ENCODE data around the gene SPOP. TPM values are rescaled to one million over a fixed set of nuclear protein-coding genes. Genes with fewer than 3 reads are reported as not detected.
"Not testable (repeated sequence)": the region's sequence is repeated elsewhere in the genome, so short reads cannot be mapped to it uniquely, and the experiment has no call there.

Gene SPOP
- total RNA-seq, 1 donor from 2014 or later, result 63.9 TPM

DNA sequence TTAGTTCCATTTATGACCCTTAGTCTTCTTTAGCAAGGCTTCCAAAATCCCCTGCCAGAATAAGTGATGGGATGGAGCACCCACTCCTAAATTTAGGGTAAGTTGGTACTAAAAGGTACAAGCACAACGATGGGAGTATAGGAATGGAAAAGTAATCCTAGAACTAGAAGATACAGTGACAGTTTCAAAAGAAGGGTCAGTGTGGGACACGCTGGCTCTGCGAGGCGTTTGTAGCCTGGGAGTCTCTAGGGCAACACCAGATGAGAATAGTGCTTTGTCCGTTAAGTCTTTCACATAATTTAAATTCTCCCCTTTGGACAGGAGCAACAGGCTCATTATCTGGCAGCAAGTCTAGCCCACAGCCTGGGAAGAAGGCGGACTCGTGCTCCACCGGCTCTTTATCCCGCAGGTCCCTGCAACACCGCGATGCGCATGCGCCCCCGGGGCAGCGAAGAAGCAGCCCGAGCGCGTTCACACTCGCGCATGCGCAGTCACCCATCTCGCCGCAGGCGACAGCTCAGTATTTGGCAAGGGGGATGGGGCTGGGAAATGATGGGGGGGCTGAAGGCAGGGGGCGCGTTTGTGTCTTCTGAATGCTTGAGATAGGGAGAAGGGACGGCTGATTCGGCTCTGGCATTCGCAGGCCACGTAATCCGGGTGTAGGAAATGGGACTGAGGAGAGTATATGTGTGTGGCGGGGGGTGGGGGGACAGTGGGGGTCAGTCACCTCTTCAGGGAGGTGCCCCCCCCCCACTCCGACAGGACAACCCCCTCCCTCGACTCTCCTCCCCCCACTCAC, 564 bp downstream of the SPOP start:
- H3K4me3 Mint-ChIP-seq (ENCODE audit: unreplicated experiment), result peak overlapping the region; percentile 97
- H3K4me1 Mint-ChIP-seq (ENCODE audit: unreplicated experiment), result peaks cover 38% of the 10 kb centered on the region
- H3K27ac Mint-ChIP-seq (ENCODE audit: unreplicated experiment), result peak overlapping the region; percentile 99
- H3K9me3 Mint-ChIP-seq (ENCODE audit: unreplicated experiment), result no peaks in the 10 kb centered on the region
- TF ChIP-seq, protein P1, sequence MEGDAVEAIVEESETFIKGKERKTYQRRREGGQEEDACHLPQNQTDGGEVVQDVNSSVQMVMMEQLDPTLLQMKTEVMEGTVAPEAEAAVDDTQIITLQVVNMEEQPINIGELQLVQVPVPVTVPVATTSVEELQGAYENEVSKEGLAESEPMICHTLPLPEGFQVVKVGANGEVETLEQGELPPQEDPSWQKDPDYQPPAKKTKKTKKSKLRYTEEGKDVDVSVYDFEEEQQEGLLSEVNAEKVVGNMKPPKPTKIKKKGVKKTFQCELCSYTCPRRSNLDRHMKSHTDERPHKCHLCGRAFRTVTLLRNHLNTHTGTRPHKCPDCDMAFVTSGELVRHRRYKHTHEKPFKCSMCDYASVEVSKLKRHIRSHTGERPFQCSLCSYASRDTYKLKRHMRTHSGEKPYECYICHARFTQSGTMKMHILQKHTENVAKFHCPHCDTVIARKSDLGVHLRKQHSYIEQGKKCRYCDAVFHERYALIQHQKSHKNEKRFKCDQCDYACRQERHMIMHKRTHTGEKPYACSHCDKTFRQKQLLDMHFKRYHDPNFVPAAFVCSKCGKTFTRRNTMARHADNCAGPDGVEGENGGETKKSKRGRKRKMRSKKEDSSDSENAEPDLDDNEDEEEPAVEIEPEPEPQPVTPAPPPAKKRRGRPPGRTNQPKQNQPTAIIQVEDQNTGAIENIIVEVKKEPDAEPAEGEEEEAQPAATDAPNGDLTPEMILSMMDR (IDR thresholded peaks at IDR 0.05), result no peak
- peaks cover 2% of the 10 kb centered on the region for H3K27me3 Mint-ChIP-seq (ENCODE audit: unreplicated experiment)
- DNase-seq (ENCODE audit: extremely low spot score, unreplicated experiment), result peak; percentile 99
- peaks cover 10% of the 10 kb centered on the region for H3K36me3 Mint-ChIP-seq (ENCODE audit: unreplicated experiment)

GRCh38 chr17:49676276-49676868, 1.5 kb downstream of the SPOP start:
- Mint-ChIP-seq H3K4me3 (ENCODE audit: unreplicated experiment) (peak overlapping the region; percentile 97), H3K36me3 (ENCODE audit: unreplicated experiment) (peaks cover 10% of the 10 kb centered on the region), H3K27me3 (ENCODE audit: unreplicated experiment) (no peaks in the 10 kb centered on the region), H3K27ac (ENCODE audit: unreplicated experiment) (peak overlapping the region; percentile 99), H3K4me1 (ENCODE audit: unreplicated experiment) (peaks cover 38% of the 10 kb centered on the region), H3K9me3 (ENCODE audit: unreplicated experiment) (no peaks in the 10 kb centered on the region)
- TF ChIP-seq, protein P1 (IDR thresholded peaks at IDR 0.05), result no peak
- DNase-seq (ENCODE audit: extremely low spot score, unreplicated experiment), result no peak

GRCh38 chr17:49674507-49674906, 3.4 kb downstream of the SPOP start:
- H3K27me3 Mint-ChIP-seq (ENCODE audit: unreplicated experiment), result no peaks in the 10 kb centered on the region
- no peaks in the 10 kb centered on the region for H3K9me3 Mint-ChIP-seq (ENCODE audit: unreplicated experiment)
- TF ChIP-seq, protein P1 (IDR thresholded peaks at IDR 0.05), result no peak
- H3K4me3 Mint-ChIP-seq (ENCODE audit: unreplicated experiment), result no peak overlapping the region
- H3K4me1 Mint-ChIP-seq (ENCODE audit: unreplicated experiment), result peaks cover 51% of the 10 kb centered on the region
- H3K36me3 Mint-ChIP-seq (ENCODE audit: unreplicated experiment), result peaks cover 10% of the 10 kb centered on the region
- peak overlapping the region; percentile 11 for H3K27ac Mint-ChIP-seq (ENCODE audit: unreplicated experiment)
- DNase-seq (ENCODE audit: extremely low spot score, unreplicated experiment), result no peak

GRCh38 chr17:49673679-49674078, 4.2 kb downstream of the SPOP start:
- H3K36me3 Mint-ChIP-seq (ENCODE audit: unreplicated experiment); H3K27ac Mint-ChIP-seq (ENCODE audit: unreplicated experiment); H3K9me3 Mint-ChIP-seq (ENCODE audit: unreplicated experiment); H3K27me3 Mint-ChIP-seq (ENCODE audit: unreplicated experiment); H3K4me3 Mint-ChIP-seq (ENCODE audit: unreplicated experiment): not testable (repeated sequence)
- peak; percentile 25 for DNase-seq (ENCODE audit: extremely low spot score, unreplicated experiment)
- H3K4me1 Mint-ChIP-seq (ENCODE audit: unreplicated experiment), result peaks cover 51% of the 10 kb centered on the region

- peak overlapping the region; percentile 31 for H3K27ac Mint-ChIP-seq (ENCODE audit: unreplicated experiment)
- TF ChIP-seq, protein P1 (IDR thresholded peaks at IDR 0.05), result no peak
Observed at GRCh38 chr17:49670641-49671040, 7.3 kb downstream of the SPOP start.

More at GRCh38 chr17:49670641-49671040, 7.3 kb downstream of the SPOP start:
- peaks cover 10% of the 10 kb centered on the region for H3K36me3 Mint-ChIP-seq (ENCODE audit: unreplicated experiment)
- no peak for DNase-seq (ENCODE audit: extremely low spot score, unreplicated experiment)
- H3K27me3 Mint-ChIP-seq (ENCODE audit: unreplicated experiment), result no peaks in the 10 kb centered on the region
- H3K4me1 Mint-ChIP-seq (ENCODE audit: unreplicated experiment), result peaks cover 32% of the 10 kb centered on the region
- H3K9me3 Mint-ChIP-seq (ENCODE audit: unreplicated experiment), result no peaks in the 10 kb centered on the region
- H3K4me3 Mint-ChIP-seq (ENCODE audit: unreplicated experiment), result no peak overlapping the region

All from osteocyte (in vitro differentiated cells).